Neutrophil (primary cell): ENCODE data around the gene NT5C1B.

ENCODE experiments used
- H3K27ac ChIP-seq: fragments of 200-600 bp; sonication (generic); 2 replicates; pipeline ENCODE4 v1.5.1; 2016; ENCODE audit warnings: mild to moderate bottlenecking, moderate library complexity
- H3K27me3 ChIP-seq: fragments of 200-600 bp; sonication (generic); 2 replicates; pipeline ENCODE4 v1.6.0; 2016; ENCODE audit warnings: mild to moderate bottlenecking
- H3K36me3 ChIP-seq: fragments of 200-600 bp; sonication (generic); 2 replicates; pipeline ENCODE4 v1.5.1; 2017
- H3K4me1 ChIP-seq, 2 experiments: fragments of 200-600 bp in 1 of 2; sonication (generic) in 1 of 2; 1 replicate in 1 of 2; 2 replicates in 1 of 2; pipeline versions ENCODE4 v1.5.1 to v1.6.1; 2013 to 2016; ENCODE audit warnings: low read depth in 1 of 2, low read length in 1 of 2, mild to moderate bottlenecking in 1 of 2, moderate library complexity in 1 of 2; ENCODE audit not compliant: control insufficient read depth in 1 of 2, insufficient read depth in 1 of 2
- H3K4me3 ChIP-seq, 2 experiments: fragments of 200-600 bp in 1 of 2; sonication (generic) in 1 of 2; 1 replicate in 1 of 2; 2 replicates in 1 of 2; pipeline ENCODE4 v1.5.1; 2013 to 2016; ENCODE audit warnings: low read depth in 1 of 2, low read length in 1 of 2, mild to moderate bottlenecking in 1 of 2, moderate library complexity in 1 of 2
- H3K9me3 ChIP-seq: fragments of 200-600 bp; sonication (generic); 2 replicates; pipeline ENCODE4 v1.5.1; 2016
- CTCF ChIP-seq: fragments of 200-600 bp; sonication (generic); IDR thresholded peaks from 2 replicates; pipeline ENCODE4 v1.5.1; 2016; ENCODE audit warnings: antibody characterized with exemption

NT5C1B gene

GRCh38 chr2:18599509-18600254, 10.3 kb upstream of the NT5C1B start:
- H3K4me3 ChIP-seq: no peak overlapping the region
- no peaks in the 10 kb centered on the region for H3K9me3 ChIP-seq
- no peak for TF ChIP-seq CTCF
- no peak overlapping the region for H3K27ac ChIP-seq
- H3K36me3 ChIP-seq: no peaks in the 10 kb centered on the region
- no peaks in the 10 kb centered on the region for H3K4me1 ChIP-seq
- no peaks in the 10 kb centered on the region for H3K27me3 ChIP-seq

- no peaks in the 10 kb centered on the region for H3K36me3 ChIP-seq
- TF ChIP-seq CTCF: no peak
- no peak overlapping the region for H3K4me3 ChIP-seq
- H3K9me3 ChIP-seq: no peaks in the 10 kb centered on the region
- no peaks in the 10 kb centered on the region for H3K4me1 ChIP-seq
- no peak overlapping the region for H3K27ac ChIP-seq
- no peaks in the 10 kb centered on the region for H3K27me3 ChIP-seq
These were observed 9.6 kb upstream of the NT5C1B start for GRCh38 chr2:18598848-18599484.

- no peaks in the 10 kb centered on the region for H3K9me3 ChIP-seq
- no peak for TF ChIP-seq CTCF
- no peaks in the 10 kb centered on the region for H3K36me3 ChIP-seq
These were observed 8.2 kb upstream of the NT5C1B start for GRCh38 chr2:18597618-18598017.

GRCh38 chr2:18596993-18597392, 7.6 kb upstream of the NT5C1B start:
- Histone ChIP-seq H3K27me3 (no peaks in the 10 kb centered on the region), H3K4me3 (no peak overlapping the region), H3K9me3 (no peaks in the 10 kb centered on the region), H3K36me3 (no peaks in the 10 kb centered on the region), H3K4me1 (no peaks in the 10 kb centered on the region), H3K27ac (no peak overlapping the region)
- no peak for TF ChIP-seq CTCF

More at GRCh38 chr2:18597618-18598017, 8.2 kb upstream of the NT5C1B start:
- no peak overlapping the region for H3K27ac ChIP-seq
- no peaks in the 10 kb centered on the region for H3K4me1 ChIP-seq
- H3K4me3 ChIP-seq: no peak overlapping the region
- no peaks in the 10 kb centered on the region for H3K27me3 ChIP-seq

GRCh38 chr2:18593496-18593895, 4.1 kb upstream of the NT5C1B start:
- Histone ChIP-seq H3K9me3 (no peaks in the 10 kb centered on the region), H3K4me1 (no peaks in the 10 kb centered on the region), H3K36me3 (no peaks in the 10 kb centered on the region), H3K27me3 (no peaks in the 10 kb centered on the region), H3K4me3 (no peak overlapping the region), H3K27ac (no peak overlapping the region)
- no peak for TF ChIP-seq CTCF
